Measurements from ENCODE around the gene DAB2. TPM values are rescaled to one million over a fixed set of nuclear protein-coding genes. Genes with fewer than 3 reads are reported as not detected.

DAB2 gene
- total RNA-seq, 2 experiments from 2014 or later = not detected

- H3K36me3 Mint-ChIP-seq = no peaks in the 10 kb centered on the region
- H3K4me3 Mint-ChIP-seq = no peak overlapping the region
- no peak overlapping the region for H3K27ac Mint-ChIP-seq
- H3K9me3 Mint-ChIP-seq (ENCODE audit: low read depth) = no peaks in the 10 kb centered on the region
- H3K27me3 Mint-ChIP-seq = peaks cover 24% of the 10 kb centered on the region
- no peaks in the 10 kb centered on the region for H3K4me1 Mint-ChIP-seq
- no peak for DNase-seq
- ATAC-seq = no peak
- CTCF ChIA-PET = interaction anchor here (1.2 to 5.9 kb wide), 3 partner anchors 16 to 170 kb away, joined by 3 to 64 read pairs (median 5); partner anchors contain the start of gene DAB2
These were observed 47.2 kb downstream of the DAB2 start for GRCh38 chr5:39377613-39378012.

- CTCF ChIA-PET = interaction anchor here (0.5 to 5.9 kb wide), 35 partner anchors 9 to 934 kb away, joined by 3 to 64 read pairs (median 3); partner anchors contain the start of genes DAB2 and FYB1
- Mint-ChIP-seq H3K27me3 (peaks cover 28% of the 10 kb centered on the region), H3K27ac (no peak overlapping the region), H3K9me3 (ENCODE audit: low read depth) (no peaks in the 10 kb centered on the region), H3K4me3 (no peak overlapping the region), H3K4me1 (no peaks in the 10 kb centered on the region), H3K36me3 (no peaks in the 10 kb centered on the region)
- DNase-seq = peak; percentile 45
- ATAC-seq = peak; percentile 57
These were observed 48.5 kb downstream of the DAB2 start for GRCh38 chr5:39376293-39376714.

GRCh38 chr5:39373791-39374190 lies 51.0 kb downstream of the DAB2 start:
- CTCF ChIA-PET = no interaction called here
- Mint-ChIP-seq H3K4me1 (no peaks in the 10 kb centered on the region), H3K27ac (no peak overlapping the region), H3K36me3 (no peaks in the 10 kb centered on the region), H3K4me3 (no peak overlapping the region), H3K9me3 (ENCODE audit: low read depth) (no peaks in the 10 kb centered on the region), H3K27me3 (peaks cover 29% of the 10 kb centered on the region)
- DNase-seq = no peak
- ATAC-seq = no peak

DNA sequence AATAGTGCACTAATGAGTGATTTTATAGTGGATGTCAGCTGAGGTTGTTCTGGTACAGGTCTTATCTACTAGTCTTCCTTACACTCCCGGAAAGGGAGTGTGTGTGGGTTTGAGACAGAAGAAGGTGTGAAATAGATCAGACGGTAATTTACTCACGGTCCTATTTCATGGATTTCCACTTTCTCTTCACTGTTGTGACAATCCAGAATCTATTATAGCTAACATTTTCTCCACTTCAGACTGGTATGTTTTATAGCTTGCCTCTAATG lies 53.5 kb downstream of the DAB2 start:
- no peak for ATAC-seq
- Mint-ChIP-seq H3K4me1 (no peaks in the 10 kb centered on the region), H3K36me3 (no peaks in the 10 kb centered on the region), H3K27ac (no peak overlapping the region), H3K27me3 (peaks cover 21% of the 10 kb centered on the region), H3K9me3 (ENCODE audit: low read depth) (no peaks in the 10 kb centered on the region), H3K4me3 (no peak overlapping the region)
- CTCF ChIA-PET = interaction anchor here (2.2 kb wide), 1 partner anchor 176 kb away, joined by 9 read pairs; no protein-coding TSS in a partner anchor
- no peak for DNase-seq

DNA sequence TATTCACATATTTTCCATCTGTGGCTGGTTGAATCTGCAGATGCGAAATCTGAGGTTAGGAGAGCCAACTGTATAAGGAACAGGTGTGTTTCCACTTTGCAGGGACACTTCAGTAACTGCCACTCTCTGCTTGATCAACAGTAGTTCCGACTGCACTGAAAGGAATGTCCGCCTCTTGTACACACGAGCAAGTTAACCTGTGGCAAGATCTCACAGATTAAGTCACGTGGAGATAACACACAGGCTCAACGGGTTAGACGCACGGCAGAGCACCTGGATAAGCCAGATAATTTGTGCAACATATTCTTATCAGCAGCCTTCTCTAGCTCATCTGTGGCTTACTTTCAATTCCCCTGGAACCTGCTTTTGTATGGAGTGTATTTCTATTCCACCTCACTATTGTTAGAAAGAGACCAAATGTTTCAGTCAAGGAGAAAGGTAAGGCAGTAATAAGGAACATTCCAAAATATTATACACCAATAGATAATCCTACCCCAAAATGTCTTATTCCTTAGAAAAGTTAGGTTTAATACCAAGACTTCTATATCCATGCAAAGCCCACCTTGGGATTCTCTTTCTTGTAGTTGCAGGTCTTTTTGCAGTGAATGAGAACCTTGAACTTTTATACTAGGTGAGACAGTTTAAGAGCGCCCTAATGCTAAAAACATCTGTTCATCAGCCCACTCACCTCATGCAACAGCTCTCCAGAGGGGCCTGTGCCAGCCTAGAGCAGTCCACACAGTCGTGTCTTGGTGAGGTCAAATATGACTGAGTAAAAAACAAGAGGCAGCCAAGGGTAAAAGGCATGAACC lies 54.0 kb downstream of the DAB2 start:
- Mint-ChIP-seq H3K27me3 (peaks cover 21% of the 10 kb centered on the region), H3K36me3 (no peaks in the 10 kb centered on the region), H3K4me3 (no peak overlapping the region), H3K9me3 (ENCODE audit: low read depth) (no peaks in the 10 kb centered on the region), H3K4me1 (no peaks in the 10 kb centered on the region), H3K27ac (no peak overlapping the region)
- no peak for DNase-seq
- CTCF ChIA-PET = interaction anchor here (2.2 kb wide), 1 partner anchor 177 kb away, joined by 9 read pairs; no protein-coding TSS in a partner anchor
- ATAC-seq = no peak

- Mint-ChIP-seq H3K4me1 (no peaks in the 10 kb centered on the region), H3K4me3 (no peak overlapping the region), H3K27me3 (peaks cover 11% of the 10 kb centered on the region), H3K27ac (no peak overlapping the region), H3K36me3 (no peaks in the 10 kb centered on the region), H3K9me3 (ENCODE audit: low read depth) (no peaks in the 10 kb centered on the region)
- ATAC-seq (no peak), DNase-seq (no peak)
- CTCF ChIA-PET = no interaction called here
These were observed 55.5 kb downstream of the DAB2 start for GRCh38 chr5:39369123-39369815.

DNA sequence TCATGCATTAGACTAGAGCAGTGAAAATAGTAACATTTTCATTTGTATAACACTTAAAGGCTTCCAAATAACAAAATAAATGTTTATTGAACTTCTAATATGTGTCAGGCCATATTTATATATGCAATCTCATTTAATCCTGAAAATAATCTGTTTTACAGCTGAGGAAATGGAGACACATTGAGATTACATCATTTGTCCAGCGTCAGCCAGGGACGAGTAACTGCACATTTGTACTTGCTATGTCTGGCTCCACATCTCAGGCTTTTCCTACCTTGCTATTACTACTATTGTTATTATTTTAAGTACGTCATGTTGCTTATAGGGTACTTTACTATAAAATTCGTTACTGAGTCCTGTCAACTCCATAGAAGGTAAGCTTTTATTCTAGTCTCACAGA lies 56.7 kb downstream of the DAB2 start:
- peaks cover 7% of the 10 kb centered on the region for H3K27me3 Mint-ChIP-seq
- H3K36me3 Mint-ChIP-seq = no peaks in the 10 kb centered on the region
- H3K4me1 Mint-ChIP-seq = no peaks in the 10 kb centered on the region
- ATAC-seq = no peak
- H3K9me3 Mint-ChIP-seq (ENCODE audit: low read depth) = no peaks in the 10 kb centered on the region
- CTCF ChIA-PET = no interaction called here
- no peak for DNase-seq
- H3K4me3 Mint-ChIP-seq = no peak overlapping the region
- no peak overlapping the region for H3K27ac Mint-ChIP-seq

- no peak for ATAC-seq
- CTCF ChIA-PET = interaction anchor here (1.1 kb wide), 1 partner anchor 8 kb away, joined by 4 read pairs; no protein-coding TSS in a partner anchor
- no peak overlapping the region for H3K4me3 Mint-ChIP-seq
- peaks cover 7% of the 10 kb centered on the region for H3K27me3 Mint-ChIP-seq
- H3K4me1 Mint-ChIP-seq = no peaks in the 10 kb centered on the region
- no peak for DNase-seq
- no peaks in the 10 kb centered on the region for H3K36me3 Mint-ChIP-seq
- H3K9me3 Mint-ChIP-seq (ENCODE audit: low read depth) = no peaks in the 10 kb centered on the region
- no peak overlapping the region for H3K27ac Mint-ChIP-seq
These were observed 57.1 kb downstream of the DAB2 start for GRCh38 chr5:39367711-39368110.

DNA sequence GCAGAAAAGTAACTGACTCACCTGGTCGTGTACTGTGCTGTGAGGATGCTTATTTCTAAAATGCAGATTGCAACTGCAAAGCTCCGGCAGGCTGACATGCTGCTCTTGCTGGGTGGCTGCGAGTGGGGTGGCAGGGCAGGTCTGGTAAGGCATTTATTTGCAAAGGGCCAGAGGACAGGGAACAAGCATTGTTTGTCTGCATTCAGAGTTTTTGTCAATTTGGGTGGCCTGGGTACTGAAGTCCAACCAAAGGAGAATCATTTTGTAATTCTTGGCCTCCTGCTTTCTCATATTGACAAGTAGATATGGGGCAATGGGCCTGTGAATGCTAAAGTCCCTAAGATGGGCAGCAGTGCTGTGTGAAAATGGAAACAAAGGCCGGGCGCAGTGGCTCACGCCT lies 60.4 kb downstream of the DAB2 start, which contains the start of gene C9:
C9 (minus strand) TSS at position 129 of the 400 bp plus-strand sequence; CDS start at position 98, 31 bp downstream.
- H3K4me1 Mint-ChIP-seq = no peaks in the 10 kb centered on the region
- CTCF ChIA-PET = no interaction called here
- no peak within 1 kb of the TSS for H3K27ac Mint-ChIP-seq
- ATAC-seq (no peak), DNase-seq (no peak)
- H3K4me3 Mint-ChIP-seq = no peak within 1 kb of the TSS
- no peaks in the 10 kb centered on the region for H3K9me3 Mint-ChIP-seq (ENCODE audit: low read depth)
- H3K36me3 Mint-ChIP-seq = no peaks in the 10 kb centered on the region
- H3K27me3 Mint-ChIP-seq = peaks cover 5% of the 10 kb centered on the region

DNA sequence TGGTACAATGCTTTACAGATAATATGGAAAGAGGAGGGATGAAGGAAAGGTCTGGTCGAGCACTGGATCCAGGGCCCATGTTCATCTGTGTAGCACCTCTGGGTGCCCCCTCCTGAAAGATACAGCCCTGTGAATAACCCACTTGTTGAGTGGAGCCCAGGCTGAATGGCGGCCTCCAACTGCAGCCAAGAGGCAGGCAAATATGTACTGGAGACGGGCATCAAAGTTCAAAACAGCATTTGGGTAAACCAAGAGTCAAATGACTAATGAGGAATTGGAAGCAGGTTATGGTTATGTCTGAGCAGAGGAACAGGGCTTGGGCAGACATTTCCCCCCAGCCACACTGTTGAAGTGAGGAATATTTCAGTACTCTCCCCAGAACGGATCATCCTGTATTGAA lies 61.6 kb downstream of the DAB2 start:
- CTCF ChIA-PET = interaction anchor here (0.7 kb wide), 1 partner anchor 13 kb away, joined by 3 read pairs; no protein-coding TSS in a partner anchor
- Mint-ChIP-seq H3K27ac (no peak overlapping the region), H3K27me3 (peaks cover 3% of the 10 kb centered on the region), H3K4me1 (no peaks in the 10 kb centered on the region), H3K4me3 (no peak overlapping the region), H3K9me3 (ENCODE audit: low read depth) (peaks cover 2% of the 10 kb centered on the region), H3K36me3 (no peaks in the 10 kb centered on the region)
- DNase-seq (no peak), ATAC-seq (no peak)

DNA sequence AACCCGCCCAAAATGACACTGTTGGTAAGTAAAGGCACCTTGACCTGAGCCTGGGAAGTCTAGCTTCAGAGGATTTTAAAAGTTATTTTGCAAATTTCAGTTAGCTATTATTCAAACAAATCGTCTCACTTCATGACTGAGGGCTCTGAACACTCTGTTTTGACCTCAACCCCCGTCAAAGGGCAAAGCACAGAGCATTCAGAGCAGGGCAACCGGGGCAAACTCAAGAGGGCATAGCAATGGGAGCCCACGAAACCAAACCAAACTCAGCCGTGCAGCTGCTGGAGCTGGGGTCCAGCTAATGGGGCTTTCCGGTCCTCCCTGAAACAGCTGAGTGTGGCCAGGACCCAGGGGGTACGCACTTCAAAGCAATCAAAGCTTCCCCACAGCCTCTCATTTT lies 62.1 kb downstream of the DAB2 start:
- H3K27me3 Mint-ChIP-seq = peaks cover 3% of the 10 kb centered on the region
- no peak for DNase-seq
- no peak overlapping the region for H3K27ac Mint-ChIP-seq
- no peaks in the 10 kb centered on the region for H3K4me1 Mint-ChIP-seq
- ATAC-seq = no peak
- CTCF ChIA-PET = interaction anchor here (0.7 kb wide), 1 partner anchor 13 kb away, joined by 3 read pairs; no protein-coding TSS in a partner anchor
- no peak overlapping the region for H3K4me3 Mint-ChIP-seq
- H3K36me3 Mint-ChIP-seq = no peaks in the 10 kb centered on the region
- peaks cover 2% of the 10 kb centered on the region for H3K9me3 Mint-ChIP-seq (ENCODE audit: low read depth)

- CTCF ChIA-PET = interaction anchor here (0.7 to 1.3 kb wide), 2 partner anchors 15 to 187 kb away, joined by 3 to 5 read pairs; no protein-coding TSS in a partner anchor
- H3K36me3 Mint-ChIP-seq = no peaks in the 10 kb centered on the region
- no peaks in the 10 kb centered on the region for H3K4me1 Mint-ChIP-seq
- H3K27ac Mint-ChIP-seq = no peak overlapping the region
- H3K4me3 Mint-ChIP-seq = no peak overlapping the region
- DNase-seq = no peak
- peaks cover 3% of the 10 kb centered on the region for H3K27me3 Mint-ChIP-seq
- peaks cover 2% of the 10 kb centered on the region for H3K9me3 Mint-ChIP-seq (ENCODE audit: low read depth)
- ATAC-seq = no peak
These were observed 63.5 kb downstream of the DAB2 start for GRCh38 chr5:39361306-39361705.

DNA sequence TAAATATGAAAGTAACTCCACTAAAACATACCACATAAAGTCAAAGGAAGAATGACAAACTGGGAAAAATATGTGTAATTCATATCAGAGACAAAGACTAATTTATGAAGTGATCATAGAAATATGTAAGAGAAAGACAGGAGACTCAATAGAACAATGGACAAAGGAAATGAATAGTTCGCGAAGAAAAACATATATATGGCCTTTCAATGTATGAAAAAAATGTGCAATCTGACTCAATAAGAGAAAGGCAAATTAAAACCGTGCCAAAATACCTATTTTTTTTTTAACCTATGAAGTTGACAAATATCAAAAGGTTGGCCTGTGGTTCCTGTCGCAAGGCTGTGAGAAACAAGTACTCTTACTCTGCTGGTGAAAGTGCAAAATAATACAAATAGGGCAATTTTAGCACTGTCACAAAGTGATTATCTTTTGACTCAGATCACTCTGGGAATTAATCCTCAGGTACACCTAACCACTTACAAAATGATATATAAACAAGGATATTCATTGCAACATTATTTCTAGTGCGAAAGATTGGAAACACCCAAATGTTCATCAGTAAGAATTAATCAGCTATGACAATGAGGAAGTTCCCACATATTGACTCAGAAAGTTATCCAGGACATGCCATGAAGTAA lies 64.2 kb downstream of the DAB2 start:
- DNase-seq = no peak
- Mint-ChIP-seq H3K27ac (no peak overlapping the region), H3K9me3 (ENCODE audit: low read depth) (peaks cover 2% of the 10 kb centered on the region), H3K36me3 (no peaks in the 10 kb centered on the region), H3K27me3 (peaks cover 3% of the 10 kb centered on the region), H3K4me1 (no peaks in the 10 kb centered on the region), H3K4me3 (no peak overlapping the region)
- ATAC-seq = no peak
- CTCF ChIA-PET = interaction anchor here (1.3 kb wide), 1 partner anchor 16 kb away, joined by 5 read pairs; no protein-coding TSS in a partner anchor
